DND-41 (cell line): Measurements from ENCODE around the gene CFB.

Experiments
- EZH2 ChIP-seq: IDR thresholded peaks from 3 replicates; pipeline ENCODE4 v1.6.1; 2012; ENCODE audit warnings: borderline replicate concordance, low read depth, mild to moderate bottlenecking, moderate library complexity, low read length, inconsistent platforms; ENCODE audit not compliant: severe bottlenecking
- TF ChIP-seq, protein P1 (sequence below): IDR thresholded peaks from 2 replicates; pipeline ENCODE4 v1.5.1; 2012; ENCODE audit warnings: borderline replicate concordance, low read length, moderate library complexity, mild to moderate bottlenecking; ENCODE audit not compliant: poor library complexity, severe bottlenecking; ENCODE audit errors: extremely low read depth

DNA sequence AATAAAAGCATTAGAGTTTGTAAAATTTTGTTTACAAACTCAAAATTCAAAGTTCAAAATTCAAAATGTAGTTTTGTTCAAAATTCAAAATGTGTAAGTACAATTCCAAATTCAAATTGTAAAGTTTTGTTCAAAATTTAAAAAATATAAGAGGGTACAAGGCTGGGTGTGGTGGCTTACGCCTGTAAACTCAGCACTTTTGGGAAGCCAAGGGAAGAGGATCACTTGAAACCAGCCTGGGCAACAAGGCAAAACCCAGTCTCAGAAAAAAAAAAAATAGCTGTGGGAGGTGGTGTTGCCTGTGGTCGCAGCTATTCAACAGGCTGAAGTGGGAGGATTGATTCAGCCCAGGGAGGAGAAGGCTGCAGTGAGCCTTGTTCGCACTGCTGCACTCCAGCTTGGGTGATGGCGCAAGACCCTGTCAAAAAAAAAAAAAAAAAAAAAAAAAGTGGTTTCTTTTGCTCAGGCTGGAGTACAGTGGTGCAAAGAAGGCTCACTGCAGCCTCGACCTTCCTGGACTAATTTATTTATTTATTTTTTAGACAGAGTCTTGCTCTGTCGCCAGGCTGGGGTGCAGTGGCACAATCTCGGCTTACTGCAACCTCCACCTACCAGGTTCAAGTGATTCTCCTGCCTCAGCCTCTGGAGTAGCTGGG is 38.6 kb upstream of the CFB start:
- TF ChIP-seq, protein P1, sequence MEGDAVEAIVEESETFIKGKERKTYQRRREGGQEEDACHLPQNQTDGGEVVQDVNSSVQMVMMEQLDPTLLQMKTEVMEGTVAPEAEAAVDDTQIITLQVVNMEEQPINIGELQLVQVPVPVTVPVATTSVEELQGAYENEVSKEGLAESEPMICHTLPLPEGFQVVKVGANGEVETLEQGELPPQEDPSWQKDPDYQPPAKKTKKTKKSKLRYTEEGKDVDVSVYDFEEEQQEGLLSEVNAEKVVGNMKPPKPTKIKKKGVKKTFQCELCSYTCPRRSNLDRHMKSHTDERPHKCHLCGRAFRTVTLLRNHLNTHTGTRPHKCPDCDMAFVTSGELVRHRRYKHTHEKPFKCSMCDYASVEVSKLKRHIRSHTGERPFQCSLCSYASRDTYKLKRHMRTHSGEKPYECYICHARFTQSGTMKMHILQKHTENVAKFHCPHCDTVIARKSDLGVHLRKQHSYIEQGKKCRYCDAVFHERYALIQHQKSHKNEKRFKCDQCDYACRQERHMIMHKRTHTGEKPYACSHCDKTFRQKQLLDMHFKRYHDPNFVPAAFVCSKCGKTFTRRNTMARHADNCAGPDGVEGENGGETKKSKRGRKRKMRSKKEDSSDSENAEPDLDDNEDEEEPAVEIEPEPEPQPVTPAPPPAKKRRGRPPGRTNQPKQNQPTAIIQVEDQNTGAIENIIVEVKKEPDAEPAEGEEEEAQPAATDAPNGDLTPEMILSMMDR: no peak
- no peak for TF ChIP-seq EZH2
